HG03571 (cell line): Measurements from ENCODE around the gene COL9A3.

Experiments
- ATAC-seq: cut with Tn5 transposase; IDR thresholded peaks from one replicate; pipeline ENCODE4 v1.9.1; 2021; ENCODE audit not compliant: unreplicated experiment

The COL9A3 gene

GRCh38 chr20:62778601-62779416, 38.0 kb upstream of the COL9A3 start:
- no peak for ATAC-seq

GRCh38 chr20:62779417-62779685, 37.5 kb upstream of the COL9A3 start:
- ATAC-seq, result no peak

- no peak for ATAC-seq
Observed at GRCh38 chr20:62780204-62780603, 36.6 kb upstream of the COL9A3 start.

GRCh38 chr20:62780696-62781095, 36.2 kb upstream of the COL9A3 start:
- no peak for ATAC-seq

- no peak for ATAC-seq
Observed at GRCh38 chr20:62782149-62782892, 34.5 kb upstream of the COL9A3 start.

- no peak for ATAC-seq
Observed at GRCh38 chr20:62782893-62783278, 34.0 kb upstream of the COL9A3 start.

GRCh38 chr20:62784497-62784896, 32.4 kb upstream of the COL9A3 start:
- no peak for ATAC-seq

GRCh38 chr20:62785393-62785792, 31.5 kb upstream of the COL9A3 start:
- no peak for ATAC-seq

- no peak for ATAC-seq
Observed at GRCh38 chr20:62786157-62786556, 30.7 kb upstream of the COL9A3 start.

- no peak for ATAC-seq
Observed at GRCh38 chr20:62787321-62787720, 29.5 kb upstream of the COL9A3 start.

- ATAC-seq, result no peak
Observed at GRCh38 chr20:62787866-62788265, 29.0 kb upstream of the COL9A3 start.

GRCh38 chr20:62788607-62789006, 28.2 kb upstream of the COL9A3 start:
- no peak for ATAC-seq

- ATAC-seq, result no peak
Observed at GRCh38 chr20:62790075-62790474, 26.8 kb upstream of the COL9A3 start.

GRCh38 chr20:62791301-62792181, 25.3 kb upstream of the COL9A3 start:
- no peak for ATAC-seq

- no peak for ATAC-seq
Observed at GRCh38 chr20:62792182-62792939, 24.5 kb upstream of the COL9A3 start.

GRCh38 chr20:62792940-62793756, 23.7 kb upstream of the COL9A3 start:
- ATAC-seq, result no peak

GRCh38 chr20:62793757-62794006, 23.2 kb upstream of the COL9A3 start:
- ATAC-seq, result peak; percentile 8

- peak; percentile 64 for ATAC-seq
Observed at GRCh38 chr20:62794007-62794724, 22.7 kb upstream of the COL9A3 start.

- ATAC-seq, result no peak
Observed at GRCh38 chr20:62795023-62795761, 21.7 kb upstream of the COL9A3 start.
